Inflammatory macrophage (primary cell): ENCODE results near the gene PROC.

Experiments used
- DNase-seq, 2 donors: peaks; one replicate each; pipeline ENCODE4 v3.0.0-alpha.2; 2020 to 2022

PROC gene

DNA sequence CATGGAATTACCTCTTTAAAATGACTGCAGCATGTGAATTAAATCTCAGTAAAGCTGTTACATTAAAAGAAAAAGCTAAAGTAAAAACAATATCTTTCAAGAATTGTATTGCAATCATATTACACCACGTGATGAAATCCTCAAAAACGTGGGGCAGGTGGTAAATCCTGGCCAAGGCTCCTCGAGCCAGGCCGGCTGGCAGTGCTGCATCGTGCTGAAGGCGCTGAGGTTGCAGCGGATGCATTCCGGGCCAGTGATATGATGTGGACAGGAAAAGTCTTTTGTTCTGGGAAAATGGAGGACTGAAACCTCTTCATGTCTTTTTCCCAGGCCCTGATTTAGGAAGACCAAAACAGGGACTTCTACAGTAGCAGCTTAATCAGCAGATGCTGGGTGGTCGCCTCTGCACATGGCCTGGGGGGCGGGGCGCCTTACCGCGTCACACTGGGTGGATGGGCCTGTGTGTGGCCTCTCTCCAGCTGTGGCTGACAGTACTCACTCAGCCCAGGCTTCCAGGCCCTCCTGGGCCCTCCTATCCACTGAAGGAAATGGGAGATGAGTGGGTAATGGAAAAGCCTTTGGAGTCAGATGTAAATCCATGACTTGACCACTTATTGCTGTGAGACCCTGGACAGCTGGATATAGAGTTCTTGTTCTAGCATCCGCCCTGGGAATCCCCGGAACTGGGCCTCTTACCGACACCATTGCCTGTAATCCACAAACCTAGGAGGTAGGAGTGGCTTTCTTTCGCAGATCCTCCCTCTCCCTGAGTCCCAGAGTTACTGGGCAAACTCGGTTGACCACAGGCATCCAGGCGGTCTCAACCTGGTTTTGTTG is 45.1 kb downstream of the PROC start:
- DNase-seq = no peak

DNA sequence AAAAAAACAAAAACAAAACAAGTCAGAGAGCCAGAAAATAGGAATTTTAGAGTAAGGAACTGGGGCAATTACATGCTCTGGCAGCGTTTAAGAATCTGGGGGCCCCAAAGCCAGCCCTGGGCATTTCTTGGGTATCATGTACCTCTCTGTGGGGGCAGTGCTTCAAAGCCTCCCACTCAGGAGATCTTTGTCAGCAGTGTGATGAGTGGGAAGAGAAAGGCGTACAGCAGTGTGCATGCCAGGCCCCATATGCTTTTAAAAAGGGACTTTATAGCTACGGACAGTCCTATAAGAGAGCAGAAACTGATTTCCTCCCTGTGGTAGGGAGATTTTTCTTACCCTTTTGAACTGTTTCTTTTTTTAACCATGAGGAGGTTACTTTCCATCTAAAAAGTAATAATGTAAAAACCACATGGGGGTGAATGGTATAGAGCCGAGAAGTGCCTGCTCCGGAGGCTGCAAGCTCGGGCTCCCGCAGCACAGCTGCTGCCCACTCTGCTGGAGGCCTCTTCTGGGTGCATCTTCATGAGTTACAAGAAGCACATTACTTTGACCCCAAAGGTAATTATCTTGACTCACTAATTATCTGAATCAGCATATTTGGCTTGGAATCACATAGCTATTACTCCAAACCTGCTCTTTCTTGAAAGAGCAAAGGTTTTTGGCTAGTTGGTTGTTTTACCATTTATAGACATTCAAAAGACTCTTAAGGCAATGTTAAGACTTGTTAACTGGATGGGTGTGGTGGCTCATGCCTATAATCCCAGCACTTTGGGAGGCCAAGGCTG is 46.4 kb downstream of the PROC start:
- DNase-seq = no peak

DNA sequence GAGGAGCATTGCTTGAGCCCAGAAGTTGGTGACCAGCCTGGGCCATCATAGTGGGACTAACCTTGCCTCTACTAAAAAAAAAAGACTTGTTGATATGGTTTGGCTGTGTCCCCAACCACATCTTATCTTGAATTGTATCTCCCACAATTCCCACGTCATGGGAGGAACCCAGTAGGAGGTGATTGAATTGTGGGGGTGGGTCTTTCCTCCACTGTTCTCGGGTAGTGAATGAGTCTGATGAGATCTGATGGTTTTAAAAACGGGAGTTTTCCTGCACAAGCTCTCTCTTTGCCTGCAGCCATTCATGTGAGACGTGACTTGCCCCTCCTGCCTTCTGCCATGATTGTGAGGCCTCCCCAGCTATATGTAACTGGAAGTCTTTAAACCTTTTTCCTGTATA is 47.0 kb downstream of the PROC start:
- DNase-seq = no peak

DNA sequence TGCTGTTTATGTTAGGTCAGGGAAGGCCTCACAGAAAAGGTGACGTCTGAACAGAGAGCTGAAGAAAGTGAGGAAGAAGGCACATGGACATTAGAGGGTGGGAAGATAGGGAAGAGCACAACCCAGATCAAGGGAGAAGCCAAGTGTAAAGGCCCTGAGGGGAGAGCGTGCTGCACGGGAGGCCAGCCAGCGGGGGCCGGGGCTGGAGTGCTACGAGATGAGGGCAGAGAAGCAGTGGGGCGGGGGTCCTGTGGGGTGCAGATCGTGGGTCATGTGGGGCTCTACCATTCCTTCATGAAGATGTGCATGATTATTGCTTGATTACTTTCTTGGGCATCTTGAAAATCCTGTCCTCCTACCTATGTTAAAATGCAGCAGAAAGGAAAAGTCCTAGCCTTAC is 50.8 kb downstream of the PROC start:
- DNase-seq = no peak

DNA sequence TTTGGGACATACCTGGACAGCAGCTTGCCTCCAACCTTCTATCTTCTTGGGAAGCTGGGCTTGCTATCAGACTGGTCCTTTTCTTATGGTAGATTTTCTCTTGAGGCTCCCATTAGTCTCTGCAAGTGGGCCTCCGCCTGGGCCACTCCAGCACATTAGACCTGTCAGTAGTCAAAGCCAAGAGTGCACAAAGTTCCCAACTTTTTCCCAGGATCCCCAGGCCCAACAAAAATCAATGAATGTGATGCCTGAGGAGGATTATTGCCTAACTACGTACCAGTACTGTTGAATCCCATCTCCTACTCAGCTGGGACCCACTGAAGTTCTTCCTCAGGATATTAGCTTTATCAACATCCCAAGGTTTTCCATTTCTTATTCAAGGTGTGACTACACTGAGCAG is 51.7 kb downstream of the PROC start:
- no peak for DNase-seq

DNA sequence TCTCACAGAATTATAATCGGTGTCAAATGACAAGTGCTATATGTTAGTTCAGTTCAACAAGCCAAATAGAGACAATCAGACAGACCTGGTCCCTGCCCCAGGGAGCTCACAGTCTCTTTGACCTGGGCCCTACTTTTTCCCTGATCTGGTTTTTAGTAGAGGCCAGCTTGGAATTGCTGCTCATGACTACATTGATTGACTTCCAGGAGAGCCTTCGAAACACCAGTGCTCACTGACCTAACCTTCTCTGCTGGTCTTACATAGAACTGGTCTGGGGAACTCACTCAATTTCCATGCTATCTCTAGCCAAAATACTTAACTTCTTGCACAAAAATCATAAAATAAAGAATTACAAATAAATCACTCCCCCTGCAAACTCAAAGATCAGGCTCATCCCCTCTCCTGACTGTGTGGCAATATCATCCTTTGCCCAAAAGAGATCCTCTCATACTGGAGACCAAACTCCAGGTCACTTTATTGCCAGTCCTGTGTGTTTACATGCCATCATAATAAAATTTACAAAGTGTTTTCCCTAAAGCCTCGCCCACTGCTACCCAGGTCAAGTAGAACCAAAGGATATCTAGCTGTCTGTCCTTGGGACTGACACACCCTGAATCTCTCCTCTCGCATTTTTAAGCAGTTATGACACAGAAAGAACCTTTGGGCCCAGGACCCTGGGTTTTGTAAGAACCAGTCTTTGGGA is 53.2 kb downstream of the PROC start:
- no peak for DNase-seq

DNA sequence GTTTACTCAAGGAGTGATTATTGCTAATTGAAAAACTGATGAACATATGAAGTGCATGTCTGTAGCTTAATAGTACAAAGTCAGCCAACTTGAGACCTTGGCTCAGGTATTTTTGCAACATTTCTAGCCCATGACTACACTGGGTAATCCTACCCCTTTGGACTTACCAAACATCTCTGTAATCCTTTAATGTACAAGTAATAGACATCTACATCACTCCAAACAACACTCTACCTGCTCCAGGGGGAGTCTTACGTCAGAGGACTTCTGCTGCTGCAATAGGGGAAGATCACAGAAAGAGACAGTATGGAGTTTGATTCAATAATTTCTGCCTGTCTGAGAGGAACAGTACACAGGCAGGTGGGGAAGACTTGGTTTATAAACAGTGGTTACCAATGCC is 54.0 kb downstream of the PROC start:
- no peak for DNase-seq

DNA sequence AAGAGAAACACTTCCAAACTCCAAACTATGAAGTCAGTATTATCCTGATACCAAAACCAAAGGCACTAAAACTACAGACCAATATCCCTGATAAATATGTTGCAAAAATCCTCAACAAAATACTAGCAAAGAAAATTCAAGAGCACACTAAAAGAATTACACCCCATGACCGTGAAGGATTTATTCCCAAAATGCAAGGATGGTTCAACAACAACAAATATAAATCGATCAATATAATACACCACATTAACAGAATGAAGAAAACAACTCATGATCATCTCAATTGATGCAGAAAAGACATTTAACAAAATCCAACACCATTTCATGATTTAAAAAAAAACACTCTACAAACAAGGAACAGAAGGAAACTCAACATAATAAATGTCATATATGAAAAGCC is 57.6 kb downstream of the PROC start:
- DNase-seq = no peak
